Mucosa of descending colon (tissue), 3 donors: ENCODE measurements around the gene SLC37A1. TPM values are rescaled to one million over a fixed set of nuclear protein-coding genes. Genes with fewer than 3 reads are reported as not detected.

Experiments used
- ATAC-seq: fragments of 200-7000 bp; cut with Tn5 transposase; one replicate; pipeline ENCODE4 v1.9.1; 2020; ENCODE audit warnings: mild to moderate bottlenecking, moderate library complexity
- DNase-seq, 3 donors: peaks; one replicate each; pipeline ENCODE4 v3.0.0-alpha.2; 2020
- H3K36me3 ChIP-seq: fragments of 200-600 bp; one replicate; pipeline ENCODE4 v1.8.0; 2021; ENCODE audit warnings: low read depth, mild to moderate bottlenecking
- H3K4me1 ChIP-seq: fragments of 200-600 bp; one replicate; pipeline ENCODE4 v1.8.0; 2021; ENCODE audit warnings: low read depth, mild to moderate bottlenecking
- H3K4me3 ChIP-seq: fragments of 200-600 bp; one replicate; pipeline ENCODE4 v1.8.0; 2021; ENCODE audit warnings: mild to moderate bottlenecking
- H3K9me3 ChIP-seq: fragments of 200-600 bp; one replicate; pipeline ENCODE4 v1.8.0; 2021; ENCODE audit warnings: mild to moderate bottlenecking
- intact Hi-C, 2 donors: fragments of 100-400 bp; cut with DNase I in 1 of 2; cut with micrococcal nuclease in 1 of 2; formaldehyde crosslinking; loops; one replicate each; pipeline versions ENCODE4 v1.11.0 to v1.11.1; 2022; cut with DNase I, micrococcal nuclease
- total RNA-seq, 3 donors: library from RNA; stranded (reverse); fragmentation: NEBNext Ultra II Directional in 2 of 3; extraction: Animal tissue kit (Norgen Biotek cat#: 25700) in 2 of 3; gene quantifications; one replicate each; pipeline versions ENCODE4 v1.2.1 to v1.2.4, GENCODE V29; 2021 to 2023
- TF ChIP-seq, protein P1 (sequence below): fragments of 200-600 bp; IDR thresholded peaks from one replicate; pipeline ENCODE4 v1.8.0; 2022; ENCODE audit warnings: antibody characterized with exemption, mild to moderate bottlenecking
- donor health status: DM: no; HTN: no; CAD: no; lungs with moderate emphysema.
- donor health status: DM: no; HTN: no; CAD: no.
- donor health status: DM: no; HTN: yes; CAD: no.

The SLC37A1 gene
- total RNA-seq, 3 donors from 2014 or later, result 52.3 to 179 (median 92.3) TPM

DNA sequence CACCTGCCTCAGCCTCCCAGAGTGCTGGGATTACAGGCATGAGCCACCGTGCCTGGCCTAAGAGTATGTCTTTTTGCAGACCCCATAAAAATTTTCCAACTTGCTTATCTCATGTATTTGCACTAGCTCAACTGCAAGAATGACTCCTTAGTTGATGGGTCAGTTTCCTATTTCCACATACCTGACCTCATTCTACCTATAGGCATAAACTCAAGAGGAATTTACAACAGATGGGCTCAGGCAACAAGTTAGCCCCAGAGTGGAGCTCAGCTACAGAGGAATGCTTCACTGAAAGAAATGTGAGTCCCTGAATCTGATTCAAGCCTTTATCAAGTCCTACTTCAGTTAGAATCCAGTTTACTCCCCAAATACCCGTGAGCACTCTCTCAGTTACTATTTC, 5.3 kb upstream of the SLC37A1 start:
- Histone ChIP-seq H3K36me3 (no peaks in the 10 kb centered on the region), H3K9me3 (no peaks in the 10 kb centered on the region), H3K4me1 (no peaks in the 10 kb centered on the region), H3K4me3 (no peak overlapping the region)
- no peak for ATAC-seq
- DNase-seq, result no peak
- intact Hi-C loops, result no loop called here
- TF ChIP-seq, protein P1, sequence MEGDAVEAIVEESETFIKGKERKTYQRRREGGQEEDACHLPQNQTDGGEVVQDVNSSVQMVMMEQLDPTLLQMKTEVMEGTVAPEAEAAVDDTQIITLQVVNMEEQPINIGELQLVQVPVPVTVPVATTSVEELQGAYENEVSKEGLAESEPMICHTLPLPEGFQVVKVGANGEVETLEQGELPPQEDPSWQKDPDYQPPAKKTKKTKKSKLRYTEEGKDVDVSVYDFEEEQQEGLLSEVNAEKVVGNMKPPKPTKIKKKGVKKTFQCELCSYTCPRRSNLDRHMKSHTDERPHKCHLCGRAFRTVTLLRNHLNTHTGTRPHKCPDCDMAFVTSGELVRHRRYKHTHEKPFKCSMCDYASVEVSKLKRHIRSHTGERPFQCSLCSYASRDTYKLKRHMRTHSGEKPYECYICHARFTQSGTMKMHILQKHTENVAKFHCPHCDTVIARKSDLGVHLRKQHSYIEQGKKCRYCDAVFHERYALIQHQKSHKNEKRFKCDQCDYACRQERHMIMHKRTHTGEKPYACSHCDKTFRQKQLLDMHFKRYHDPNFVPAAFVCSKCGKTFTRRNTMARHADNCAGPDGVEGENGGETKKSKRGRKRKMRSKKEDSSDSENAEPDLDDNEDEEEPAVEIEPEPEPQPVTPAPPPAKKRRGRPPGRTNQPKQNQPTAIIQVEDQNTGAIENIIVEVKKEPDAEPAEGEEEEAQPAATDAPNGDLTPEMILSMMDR, result no peak

DNA sequence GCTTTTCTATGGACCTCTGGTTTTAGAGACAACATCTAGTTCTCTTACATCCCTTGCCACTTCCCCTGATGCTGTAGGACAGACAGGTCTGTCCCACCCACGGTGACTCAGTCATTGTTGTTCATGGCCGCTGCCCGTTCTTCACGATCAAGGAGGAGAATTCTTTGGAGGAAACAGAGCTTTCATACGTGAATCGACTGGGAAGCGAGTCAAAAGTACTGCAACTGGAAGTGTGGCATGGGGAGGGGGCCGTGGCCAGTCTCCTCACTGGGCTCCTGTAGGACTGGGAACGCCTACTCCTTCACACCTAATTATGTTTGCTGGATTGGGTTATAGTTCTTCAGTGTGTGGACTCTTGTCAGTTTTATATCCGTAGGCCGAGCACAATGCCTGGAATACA, 4.4 kb upstream of the SLC37A1 start:
- Histone ChIP-seq H3K4me1 (no peaks in the 10 kb centered on the region), H3K4me3 (no peak overlapping the region), H3K9me3 (no peaks in the 10 kb centered on the region), H3K36me3 (no peaks in the 10 kb centered on the region)
- intact Hi-C loops, result no loop called here
- no peak for ATAC-seq
- no peak for DNase-seq
- TF ChIP-seq, protein P1, result no peak

DNA sequence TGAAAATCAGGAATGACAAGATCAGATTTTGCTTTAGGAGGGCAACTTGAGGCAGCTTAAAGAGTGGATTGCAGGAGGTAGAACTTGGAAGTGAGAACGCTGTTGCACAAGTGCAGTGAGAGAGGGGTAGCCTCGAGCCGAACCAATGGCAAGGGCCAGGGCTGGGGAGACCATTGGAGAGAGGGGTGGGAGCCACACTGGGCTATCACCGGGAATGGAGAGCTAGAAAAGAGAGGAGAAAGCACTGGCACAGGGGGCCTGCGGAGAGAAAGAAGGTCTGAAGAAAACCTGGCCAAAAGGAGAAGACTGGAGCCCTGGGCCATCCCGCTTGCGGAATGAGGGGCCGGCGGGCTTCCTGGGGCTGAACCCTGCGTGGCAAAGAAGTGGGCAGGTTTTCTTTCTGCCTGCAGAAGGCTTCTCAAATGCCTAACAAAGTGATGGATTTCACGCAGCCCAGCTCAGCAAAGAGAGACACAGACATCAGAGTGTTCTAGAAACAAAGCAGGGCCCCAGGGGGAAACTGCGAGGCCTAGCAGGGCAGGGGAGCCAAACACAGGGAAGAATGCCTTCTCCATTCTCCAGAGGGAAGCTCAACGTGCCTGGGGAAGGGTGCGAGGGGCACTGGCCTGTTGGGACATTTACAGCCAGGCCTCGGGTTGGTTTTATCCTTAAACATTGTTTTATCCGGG, 1.2 kb upstream of the SLC37A1 start:
- Histone ChIP-seq H3K4me1 (peaks cover 19% of the 10 kb centered on the region), H3K4me3 (no peak overlapping the region), H3K36me3 (no peaks in the 10 kb centered on the region), H3K9me3 (no peaks in the 10 kb centered on the region)
- no peak for DNase-seq
- TF ChIP-seq, protein P1, result no peak
- ATAC-seq, result no peak
- intact Hi-C loops, result loop anchor here in 1 of 2 donors (10.0 kb wide), 1 partner anchor 48 kb away; no protein-coding TSS in a partner anchor

GRCh38 chr21:42513985-42514882, 582 bp downstream of the SLC37A1 start:
- H3K36me3 ChIP-seq, result no peaks in the 10 kb centered on the region
- intact Hi-C loops, result loop anchor here in 1 of 2 donors (10.0 kb wide), 1 partner anchor 49 kb away; no protein-coding TSS in a partner anchor
- TF ChIP-seq, protein P1, result no peak
- peak; percentile 77 to 84 (median 84) for DNase-seq
- H3K4me3 ChIP-seq, result peak overlapping the region; percentile 72
- ATAC-seq, result peak; percentile 76
- peaks cover 20% of the 10 kb centered on the region for H3K4me1 ChIP-seq
- H3K9me3 ChIP-seq, result no peaks in the 10 kb centered on the region

GRCh38 chr21:42514883-42515228, 1.2 kb downstream of the SLC37A1 start:
- TF ChIP-seq, protein P1, result no peak
- no peak for ATAC-seq
- no peaks in the 10 kb centered on the region for H3K36me3 ChIP-seq
- no peaks in the 10 kb centered on the region for H3K9me3 ChIP-seq
- peak overlapping the region; percentile 72 for H3K4me3 ChIP-seq
- DNase-seq, result no peak
- intact Hi-C loops, result loop anchor here in 1 of 2 donors (10.0 kb wide), 1 partner anchor 50 kb away; no protein-coding TSS in a partner anchor
- peaks cover 20% of the 10 kb centered on the region for H3K4me1 ChIP-seq
